Spleen (tissue), 7 donors: ENCODE data around the gene MEIS1.

Experiments
- CTCF ChIP-seq, 11 experiments: fragments of 200-600 bp in 7 of 11; fragments of 450-650 bp in 4 of 11; sonication (generic) in 4 of 11; IDR thresholded peaks in 8 of 11; conservative IDR thresholded peaks in 3 of 11; 1 replicate in 7 of 11; 2 replicates in 4 of 11; pipeline versions ENCODE4 v1.4.0 to v1.8.0; 2016 to 2021; ENCODE audit warnings: antibody characterized with exemption in 11 of 11, inconsistent platforms in 4 of 11, mild to moderate bottlenecking in 1 of 11
- POLR2A ChIP-seq, 3 donors: fragments of 450-650 bp; IDR thresholded peaks; one replicate each; pipeline ENCODE4 v1.5.1; 2017; ENCODE audit warnings: antibody characterized with exemption in 3 of 3, mild to moderate bottlenecking in 1 of 3
- POLR2AphosphoS5 ChIP-seq, 3 donors: sonication (generic); formaldehyde crosslinking; IDR thresholded peaks; one replicate each; pipeline ENCODE4 v1.5.1; 2017; ENCODE audit warnings: antibody characterized with exemption in 3 of 3
- donor health status: DM: no; HTN: no; CAD: no; lungs with moderate emphysema.
- donor health status: DM: no; HTN: no; CAD: no.
- donor health status: DM: no; HTN: no; CAD: no.

DNA sequence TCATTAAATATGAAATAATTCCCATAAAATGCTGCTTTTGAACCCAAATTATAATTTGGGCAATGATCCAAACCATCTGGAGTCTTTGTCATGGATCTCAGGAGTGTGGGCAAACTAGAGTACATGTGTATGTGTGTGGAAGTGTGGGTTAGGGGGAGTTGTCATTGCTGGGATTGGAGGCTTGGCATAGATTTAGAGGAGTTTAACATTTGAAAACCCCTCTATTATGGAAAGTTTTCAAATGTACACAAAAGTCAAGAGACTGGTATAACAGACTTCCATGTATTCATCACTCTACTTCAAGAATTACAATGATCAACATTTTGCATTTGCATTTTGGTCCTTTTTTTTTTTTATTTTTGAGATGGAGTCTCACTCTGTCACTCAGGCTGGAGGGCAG is 159.1 kb downstream of the MEIS1 start:
- TF ChIP-seq POLR2A (IDR thresholded peaks at IDR 0.05) = no peak
- no peak for TF ChIP-seq CTCF (IDR thresholded peaks at IDR 0.05 in 8 of 11, conservative IDR thresholded peaks at IDR 0.05 in 3 of 11)
- no peak for TF ChIP-seq POLR2AphosphoS5 (IDR thresholded peaks at IDR 0.05)
